IPS-20b (cell line): ENCODE measurements around the gene DCLK1.

Experiments used
- H3K27ac ChIP-seq: one replicate; pipeline ENCODE4 v1.5.1; 2013; ENCODE audit warnings: low read length
- H3K27me3 ChIP-seq: 2 replicates; pipeline ENCODE4 v1.6.1; 2013; ENCODE audit warnings: mild to moderate bottlenecking, low read length, inconsistent platforms; ENCODE audit not compliant: insufficient read depth
- H3K36me3 ChIP-seq: 2 replicates; pipeline ENCODE4 v1.6.1; 2013; ENCODE audit warnings: low read depth, mild to moderate bottlenecking, inconsistent platforms, low read length, moderate library complexity; ENCODE audit not compliant: insufficient read depth
- H3K4me1 ChIP-seq: 2 replicates; pipeline ENCODE4 v1.6.1; 2013; ENCODE audit warnings: mild to moderate bottlenecking, control low read depth, inconsistent platforms, low read length, moderate library complexity; ENCODE audit not compliant: insufficient read depth
- H3K4me3 ChIP-seq: 2 replicates; pipeline ENCODE4 v1.5.1; 2013; ENCODE audit warnings: mild to moderate bottlenecking, low read length, inconsistent platforms
- H3K9ac ChIP-seq: 2 replicates; pipeline ENCODE4 v1.6.1; 2013; ENCODE audit warnings: low read depth, mild to moderate bottlenecking, inconsistent platforms, low read length, moderate library complexity
- H3K9me3 ChIP-seq: 2 replicates; pipeline ENCODE4 v1.6.1; 2013; ENCODE audit warnings: mild to moderate bottlenecking, low read depth, low read length, inconsistent platforms; ENCODE audit not compliant: insufficient read depth

DCLK1 gene

DNA sequence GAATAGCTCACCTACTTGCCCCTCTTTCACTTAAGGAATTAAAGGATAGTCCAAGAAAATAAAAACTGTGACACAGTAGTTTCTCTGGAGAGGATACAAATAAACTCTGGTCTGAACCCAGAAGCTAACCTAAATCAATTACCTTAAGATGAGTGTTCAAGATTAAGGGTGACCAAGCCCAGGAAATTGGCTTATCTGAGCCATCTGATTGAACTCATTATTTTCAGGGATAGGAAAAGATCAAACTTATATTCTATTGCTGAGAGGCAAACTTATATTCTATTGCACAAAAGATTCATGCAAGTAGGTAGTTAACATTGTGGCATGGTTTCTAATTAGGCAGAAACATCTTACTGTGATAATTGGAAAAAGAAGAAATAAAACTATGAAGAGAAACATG is 175.1 kb downstream of the DCLK1 start:
- H3K27ac ChIP-seq = no peak overlapping the region
- H3K9me3 ChIP-seq = no peaks in the 10 kb centered on the region
- no peaks in the 10 kb centered on the region for H3K4me1 ChIP-seq
- H3K4me3 ChIP-seq = no peak overlapping the region
- no peaks in the 10 kb centered on the region for H3K27me3 ChIP-seq
- H3K9ac ChIP-seq = no peak overlapping the region
- H3K36me3 ChIP-seq = no peaks in the 10 kb centered on the region

DNA sequence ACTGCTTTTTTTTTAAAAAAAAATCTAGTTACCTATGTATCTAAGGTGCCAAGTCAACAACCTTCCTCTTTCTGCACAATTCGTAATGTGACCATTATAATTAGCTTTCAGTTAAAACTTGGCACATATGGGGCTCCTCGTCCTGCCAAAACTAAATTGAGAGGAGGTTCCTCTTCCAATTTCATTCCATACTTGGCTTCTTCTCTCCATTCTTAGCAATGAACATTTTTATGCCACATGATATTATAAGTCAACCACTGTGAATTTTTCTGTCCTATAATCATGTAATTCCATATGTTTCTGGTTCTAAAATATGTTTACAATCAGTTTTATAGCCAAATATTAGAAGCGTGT is 177.0 kb downstream of the DCLK1 start:
- Histone ChIP-seq H3K4me1 (no peaks in the 10 kb centered on the region), H3K9me3 (no peaks in the 10 kb centered on the region), H3K27ac (no peak overlapping the region), H3K27me3 (no peaks in the 10 kb centered on the region), H3K36me3 (no peaks in the 10 kb centered on the region), H3K9ac (no peak overlapping the region), H3K4me3 (no peak overlapping the region)

DNA sequence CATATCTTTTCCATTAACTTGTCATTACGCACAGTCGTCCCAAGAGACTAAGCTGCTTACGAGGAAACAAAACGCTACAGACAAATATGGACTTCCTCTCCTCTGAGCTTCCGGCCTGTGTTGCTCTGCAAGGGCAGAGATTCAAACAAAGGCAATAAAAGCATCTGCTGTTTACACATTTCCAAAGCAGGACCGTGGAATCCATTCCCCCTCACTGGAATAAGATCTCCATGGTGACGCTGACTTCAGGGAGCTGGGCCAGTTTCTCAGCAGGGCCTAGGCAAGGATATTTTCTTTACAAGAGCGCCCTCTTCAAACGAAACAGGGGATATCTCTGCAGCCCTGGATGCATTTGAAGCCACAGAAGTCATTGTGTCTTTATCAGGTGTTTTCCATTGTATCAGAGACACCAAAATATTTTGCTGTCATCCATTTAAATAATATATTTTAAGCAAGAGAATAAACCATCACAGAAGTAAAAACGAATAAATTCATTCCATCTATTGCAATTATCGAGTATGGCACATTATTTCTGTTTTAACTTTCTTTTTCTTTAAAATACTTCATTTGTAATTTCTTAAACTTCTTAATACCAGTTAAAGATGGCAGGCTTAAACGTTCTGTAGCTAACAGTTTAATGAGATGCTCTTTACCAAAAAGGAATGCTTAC is 177.5 kb downstream of the DCLK1 start:
- no peaks in the 10 kb centered on the region for H3K27me3 ChIP-seq
- H3K9me3 ChIP-seq = no peaks in the 10 kb centered on the region
- H3K36me3 ChIP-seq = no peaks in the 10 kb centered on the region
- H3K27ac ChIP-seq = no peak overlapping the region
- no peaks in the 10 kb centered on the region for H3K4me1 ChIP-seq
- H3K4me3 ChIP-seq = no peak overlapping the region
- H3K9ac ChIP-seq = no peak overlapping the region

DNA sequence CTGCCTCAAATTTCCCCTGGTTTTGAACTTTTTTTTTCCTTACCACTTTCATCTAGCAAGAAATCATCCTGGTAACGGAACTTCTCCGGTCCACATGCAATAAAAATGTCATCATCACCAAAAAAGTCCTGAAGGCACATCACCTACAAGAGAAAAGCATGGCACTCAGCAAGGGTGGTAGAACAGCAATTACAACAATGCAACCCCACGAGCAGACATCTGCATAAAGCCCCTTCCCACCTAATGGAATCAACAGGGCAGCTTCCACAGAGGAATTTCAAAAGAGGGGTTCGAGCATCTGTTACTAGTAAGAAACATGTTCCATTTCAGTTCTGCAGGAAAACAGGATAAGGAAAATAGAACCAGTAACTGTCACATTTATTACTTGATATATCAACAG is 183.9 kb downstream of the DCLK1 start:
- Histone ChIP-seq H3K36me3 (no peaks in the 10 kb centered on the region), H3K9me3 (peaks cover 6% of the 10 kb centered on the region), H3K4me3 (no peak overlapping the region), H3K9ac (no peak overlapping the region), H3K4me1 (peaks cover 18% of the 10 kb centered on the region; the same call in 1 of the 2 replicates), H3K27ac (no peak overlapping the region), H3K27me3 (no peaks in the 10 kb centered on the region)

DNA sequence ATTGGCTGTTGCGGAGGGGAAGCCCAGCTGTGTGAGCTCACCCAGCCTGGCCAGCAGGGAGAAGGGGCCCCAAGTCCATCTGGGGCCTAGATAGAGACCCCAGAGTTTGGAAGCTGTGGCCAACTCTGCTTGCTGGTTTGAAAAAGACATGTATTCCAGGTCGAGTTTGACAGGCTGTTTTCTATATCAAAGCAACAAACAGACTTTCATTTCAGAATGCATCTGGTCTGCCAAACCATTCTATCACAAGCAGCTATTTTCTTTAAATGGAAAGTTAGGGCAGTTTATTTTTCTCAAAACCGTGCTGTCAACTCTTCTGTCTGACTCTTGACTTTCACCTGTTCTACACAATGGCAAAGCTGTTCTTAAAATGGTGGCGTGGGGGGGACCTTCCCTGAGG is 185.8 kb downstream of the DCLK1 start:
- H3K9ac ChIP-seq = no peak overlapping the region
- no peak overlapping the region for H3K27ac ChIP-seq
- H3K36me3 ChIP-seq = no peaks in the 10 kb centered on the region
- no peaks in the 10 kb centered on the region for H3K27me3 ChIP-seq
- H3K4me3 ChIP-seq = no peak overlapping the region
- H3K9me3 ChIP-seq = peaks cover 6% of the 10 kb centered on the region
- H3K4me1 ChIP-seq = peaks cover 18% of the 10 kb centered on the region; the same call in 1 of the 2 replicates

DNA sequence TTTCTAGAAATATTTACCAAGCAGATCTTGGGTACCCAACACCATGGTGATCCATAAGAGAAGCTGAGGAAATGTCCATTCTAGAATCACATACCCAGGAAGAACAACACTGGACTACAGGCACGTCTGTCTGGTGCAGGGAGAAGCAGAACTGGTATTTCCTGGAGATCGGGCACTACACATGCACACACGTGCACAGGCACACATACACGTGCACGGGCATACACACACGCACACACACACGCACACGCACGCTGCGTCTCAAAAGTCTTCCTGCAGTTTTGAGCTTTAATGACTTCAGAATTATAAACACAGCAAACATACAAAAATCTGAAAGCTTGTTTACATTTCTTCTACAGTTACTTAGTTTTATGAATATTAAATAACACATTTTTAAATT is 189.8 kb downstream of the DCLK1 start:
- no peak overlapping the region for H3K4me3 ChIP-seq
- no peaks in the 10 kb centered on the region for H3K36me3 ChIP-seq
- no peak overlapping the region for H3K27ac ChIP-seq
- H3K27me3 ChIP-seq = no peaks in the 10 kb centered on the region
- peaks cover under 1% of the 10 kb centered on the region; the same call in 1 of the 2 replicates for H3K4me1 ChIP-seq
- no peak overlapping the region for H3K9ac ChIP-seq
- peaks cover 6% of the 10 kb centered on the region for H3K9me3 ChIP-seq

DNA sequence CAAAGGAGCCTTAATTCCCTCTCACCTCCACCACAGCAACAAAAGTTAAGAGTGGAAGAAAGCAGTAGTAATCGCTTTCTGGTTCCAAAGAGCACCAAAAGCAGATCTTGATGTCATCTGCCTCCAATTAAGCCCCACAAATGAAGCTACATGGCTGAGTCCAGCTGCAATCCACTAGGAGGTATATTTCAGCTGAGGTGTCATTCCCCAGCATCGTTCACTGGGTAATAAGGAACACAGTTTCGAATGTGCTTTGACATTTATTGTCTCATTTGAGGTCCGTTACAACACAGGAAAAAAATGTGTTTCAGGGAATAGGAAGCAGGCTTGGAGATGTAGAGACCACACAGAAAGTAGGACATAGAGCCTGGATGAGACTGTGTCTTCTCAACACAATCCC is 190.4 kb downstream of the DCLK1 start:
- Histone ChIP-seq H3K36me3 (no peaks in the 10 kb centered on the region), H3K4me3 (no peak overlapping the region), H3K9me3 (peaks cover 6% of the 10 kb centered on the region), H3K27ac (no peak overlapping the region), H3K27me3 (no peaks in the 10 kb centered on the region), H3K9ac (no peak overlapping the region), H3K4me1 (no peaks in the 10 kb centered on the region)

DNA sequence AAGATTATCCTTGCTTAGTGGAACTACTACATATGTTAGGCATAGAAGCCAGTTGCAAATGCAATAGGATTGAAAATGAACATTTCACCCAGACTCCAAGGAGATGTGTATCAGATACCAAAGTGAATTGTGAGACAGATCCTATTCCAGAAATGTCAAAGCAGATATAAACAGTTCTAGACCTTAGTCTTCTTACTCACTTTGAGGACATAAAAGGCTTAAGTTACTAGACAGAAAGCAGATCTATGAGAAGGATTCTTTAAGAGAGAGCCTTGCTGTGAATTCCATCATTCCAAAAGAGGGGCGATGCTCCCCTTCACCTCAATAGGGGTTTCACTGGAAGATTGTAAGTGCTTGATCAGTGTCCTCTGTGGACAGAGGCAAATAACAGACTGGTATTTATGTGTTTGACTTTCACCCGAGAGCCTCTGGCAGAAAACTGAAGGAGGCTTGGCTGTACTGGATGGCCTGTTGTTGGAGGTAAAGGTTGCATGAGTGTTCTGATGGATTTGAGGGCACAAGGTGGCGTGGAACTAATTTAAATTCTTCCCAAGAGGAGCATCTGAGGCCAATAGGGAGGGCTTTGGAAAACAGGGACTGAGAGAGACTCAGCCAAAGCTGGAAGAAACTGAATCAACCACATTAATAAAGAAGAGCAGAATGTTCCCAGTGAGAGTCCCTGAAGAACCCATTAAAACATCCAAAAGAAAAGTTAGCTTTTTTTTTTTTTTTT is 194.8 kb downstream of the DCLK1 start:
- H3K4me3 ChIP-seq = no peak overlapping the region
- H3K36me3 ChIP-seq = no peaks in the 10 kb centered on the region; the same call in 1 of the 2 replicates
- H3K9me3 ChIP-seq = peaks cover 12% of the 10 kb centered on the region
- no peaks in the 10 kb centered on the region for H3K27me3 ChIP-seq
- H3K27ac ChIP-seq = no peak overlapping the region
- no peaks in the 10 kb centered on the region for H3K4me1 ChIP-seq
- no peak overlapping the region for H3K9ac ChIP-seq

DNA sequence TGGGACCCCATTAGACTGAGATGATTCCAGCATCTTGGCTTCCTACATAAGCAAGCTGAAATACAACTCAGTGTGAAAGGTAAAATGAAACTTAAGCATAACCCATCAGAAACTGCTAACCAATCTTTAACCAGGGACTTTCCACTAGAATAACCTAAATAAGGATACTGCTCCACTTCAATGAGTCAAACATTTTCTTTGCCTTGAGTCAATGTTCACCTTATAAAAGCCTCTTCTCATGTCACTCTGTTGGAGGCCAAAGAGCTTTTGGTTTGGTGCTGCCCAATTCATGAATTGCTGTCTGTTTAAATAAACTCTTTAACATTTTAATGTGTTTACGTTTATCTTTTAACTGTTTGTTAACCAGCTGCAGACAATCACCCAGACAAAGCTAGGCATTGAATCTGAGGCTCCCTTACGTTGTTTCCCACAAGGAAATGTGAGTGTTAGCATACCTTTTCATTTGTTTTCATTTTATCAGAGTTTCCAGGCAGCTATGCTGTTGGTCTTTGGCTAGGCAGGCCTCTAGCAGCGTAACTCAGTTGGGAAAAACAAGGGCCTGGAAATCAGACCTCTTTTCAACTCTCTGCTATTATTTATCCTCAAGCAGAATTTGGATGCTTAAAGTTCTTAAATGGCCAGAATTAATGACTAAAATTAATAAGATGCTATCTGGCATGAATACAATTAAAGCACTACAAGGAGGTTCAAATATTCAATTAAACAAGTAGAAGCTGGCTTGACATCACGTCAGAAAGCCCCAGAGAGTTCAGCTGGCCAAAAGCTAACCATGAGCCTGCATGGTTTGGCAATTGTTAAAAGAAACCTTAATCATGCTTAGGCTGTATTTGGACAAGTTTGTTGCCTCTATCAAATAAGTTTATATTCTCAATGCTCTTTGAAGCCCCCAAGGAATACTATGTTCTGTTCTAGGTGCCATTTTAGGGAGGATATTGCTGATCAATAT is 200.2 kb downstream of the DCLK1 start:
- Histone ChIP-seq H3K4me3 (peak overlapping the region; percentile 27; the same call in 1 of the 2 replicates), H3K9me3 (peaks cover 12% of the 10 kb centered on the region), H3K27me3 (no peaks in the 10 kb centered on the region), H3K36me3 (no peaks in the 10 kb centered on the region; the same call in 1 of the 2 replicates), H3K4me1 (peaks cover 12% of the 10 kb centered on the region; the same call in 1 of the 2 replicates), H3K27ac (no peak overlapping the region), H3K9ac (no peak overlapping the region)

DNA sequence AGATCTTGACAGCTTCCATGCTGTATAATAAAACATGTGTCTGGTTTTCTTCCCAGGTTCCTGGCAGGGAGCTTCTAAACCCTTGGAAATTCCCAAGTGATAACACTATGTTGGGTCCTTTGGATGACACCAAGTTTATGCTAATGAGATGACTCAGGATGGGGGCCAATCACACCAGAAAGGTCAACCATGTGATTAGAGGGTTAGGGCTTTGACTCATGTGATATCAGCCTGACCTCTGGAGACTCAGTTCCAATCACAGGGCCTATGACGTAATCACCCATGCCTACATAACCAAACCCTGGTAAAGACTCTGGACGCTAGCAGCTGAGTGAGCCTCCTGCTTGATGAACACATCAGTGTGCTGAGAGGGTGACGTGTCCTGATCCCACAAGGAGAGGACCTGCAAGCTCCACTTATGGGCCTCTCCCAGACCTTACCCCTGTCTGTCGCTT is 203.6 kb downstream of the DCLK1 start:
- Histone ChIP-seq H3K36me3 (no peaks in the 10 kb centered on the region; the same call in 1 of the 2 replicates), H3K27me3 (no peaks in the 10 kb centered on the region), H3K4me3 (no peak overlapping the region), H3K9me3 (no peaks in the 10 kb centered on the region; the same call in 1 of the 2 replicates), H3K9ac (no peak overlapping the region), H3K27ac (no peak overlapping the region), H3K4me1 (peaks cover 15% of the 10 kb centered on the region)

DNA sequence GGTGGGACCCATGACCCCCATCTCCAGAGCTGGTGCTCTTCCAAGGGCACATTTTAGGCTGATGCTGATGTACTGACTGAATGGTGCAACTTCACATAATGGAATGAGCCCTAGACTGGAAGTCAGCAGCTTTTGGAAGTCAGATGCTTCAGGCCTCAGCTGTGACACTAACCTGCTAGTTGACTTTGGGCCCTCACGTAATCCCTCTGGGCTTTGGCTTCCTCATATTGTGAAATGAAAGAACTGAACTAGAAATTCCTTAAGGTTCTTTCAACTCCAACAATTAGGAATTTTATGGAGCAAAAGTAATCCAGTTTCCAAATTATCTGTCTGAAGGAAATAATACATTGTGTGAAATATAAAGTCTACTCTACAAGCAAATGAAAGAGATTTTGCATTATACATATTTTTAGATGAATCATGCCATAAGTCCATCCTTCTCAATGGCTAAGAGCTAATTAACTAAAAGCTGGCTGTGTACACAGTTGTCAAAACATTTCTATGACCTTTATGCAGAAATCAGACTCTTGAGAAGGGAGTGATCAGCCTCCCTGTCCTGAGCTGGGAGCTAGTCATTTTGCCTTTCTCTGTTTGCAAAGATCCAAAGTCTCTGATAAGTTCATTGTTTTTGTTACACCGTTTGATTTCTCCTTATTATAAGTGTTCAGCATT is 204.2 kb downstream of the DCLK1 start:
- Histone ChIP-seq H3K27ac (no peak overlapping the region), H3K9ac (no peak overlapping the region), H3K36me3 (no peaks in the 10 kb centered on the region; the same call in 1 of the 2 replicates), H3K9me3 (no peaks in the 10 kb centered on the region; the same call in 1 of the 2 replicates), H3K4me1 (peaks cover 15% of the 10 kb centered on the region), H3K27me3 (no peaks in the 10 kb centered on the region), H3K4me3 (no peak overlapping the region)
